GM12891 (cell line): ENCODE data around the gene CCDC200.
"Not testable (repeated sequence)": the region's sequence is repeated elsewhere in the genome, so short reads cannot be mapped to it uniquely, and the experiment has no call there.

Source experiments
- POLR2A ChIP-seq: IDR thresholded peaks from 2 replicates; pipeline ENCODE4 v1.6.1; 2011; ENCODE audit warnings: low read depth, low read length, control low read depth
- POLR2AphosphoS5 ChIP-seq: IDR thresholded peaks from 2 replicates; pipeline ENCODE4 v1.6.1; 2011; ENCODE audit warnings: low read depth, low read length, control low read depth
- POU2F2 ChIP-seq: IDR thresholded peaks from 2 replicates; pipeline ENCODE4 v1.6.1; 2011; ENCODE audit warnings: low read depth, mild to moderate bottlenecking, control low read depth, low read length, moderate library complexity
- SPI1 ChIP-seq: IDR thresholded peaks from 2 replicates; pipeline ENCODE4 v1.6.1; 2011; ENCODE audit warnings: low read depth, low read length, control low read depth

- TF ChIP-seq POLR2A, POLR2AphosphoS5, POU2F2, SPI1: not testable (repeated sequence)
Measured at GRCh38 chr17:43231205-43232020, 3.0 kb upstream of the CCDC200 start.
